Cerebellar nuclear complex (tissue), 1 donor: ENCODE measurements around the gene SHISA3.
"Not testable (repeated sequence)": the region's sequence is repeated elsewhere in the genome, so short reads cannot be mapped to it uniquely, and the experiment has no call there.

ENCODE experiments used
- DNase-seq, 2 experiments: peaks; one replicate each; lab custom pipeline; 2025; lab: John Stamatoyannopoulos, UW

SHISA3 gene

DNA sequence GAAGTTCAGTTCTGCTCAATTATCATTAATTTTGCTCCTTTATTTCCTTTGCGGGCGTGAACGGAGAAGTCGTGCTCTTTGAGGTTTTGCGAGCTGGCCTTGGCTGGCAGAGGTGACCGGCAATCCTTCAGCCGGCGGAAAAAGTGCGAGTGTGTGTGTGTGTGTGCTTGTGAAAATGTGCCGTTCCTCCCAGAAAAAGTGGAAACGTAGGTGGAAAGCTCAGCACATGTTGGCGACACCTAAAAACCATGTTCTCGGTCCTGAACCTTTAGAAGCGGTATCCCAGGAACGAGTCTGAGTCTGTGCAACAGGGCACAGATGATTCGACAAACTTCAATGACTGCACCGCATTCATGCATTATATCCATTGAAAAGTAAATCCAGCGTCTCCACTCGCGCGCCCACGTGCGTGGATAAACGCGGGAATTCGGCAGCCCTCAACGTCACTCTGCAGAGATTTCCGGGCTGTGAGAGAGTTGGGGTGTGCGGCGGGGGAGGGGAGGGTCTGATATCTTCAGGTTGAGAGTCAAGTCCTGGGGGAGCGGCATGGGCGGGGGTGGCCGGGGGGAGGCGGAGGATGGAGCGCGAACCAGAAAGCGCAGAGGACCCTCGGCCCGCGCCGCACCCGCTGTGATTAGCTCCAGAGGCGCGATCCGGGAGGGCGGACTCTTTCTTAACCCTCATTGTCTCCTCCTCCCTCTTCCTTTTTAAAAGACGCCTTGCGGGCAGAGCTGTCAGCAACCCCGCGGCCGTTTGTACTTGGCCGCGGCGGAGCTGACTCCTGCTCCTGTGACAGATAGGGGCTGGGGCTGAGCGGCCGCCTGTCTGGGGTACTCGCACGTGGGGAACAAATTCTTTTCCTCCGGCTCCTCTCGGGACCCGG, at the start of gene SHISA3:
Gene SHISA3 (plus strand): TSS at position 737 of the 883 bp plus-strand sequence. CDS start 569 bp downstream, outside the sequence.
- no peak for DNase-seq

DNA sequence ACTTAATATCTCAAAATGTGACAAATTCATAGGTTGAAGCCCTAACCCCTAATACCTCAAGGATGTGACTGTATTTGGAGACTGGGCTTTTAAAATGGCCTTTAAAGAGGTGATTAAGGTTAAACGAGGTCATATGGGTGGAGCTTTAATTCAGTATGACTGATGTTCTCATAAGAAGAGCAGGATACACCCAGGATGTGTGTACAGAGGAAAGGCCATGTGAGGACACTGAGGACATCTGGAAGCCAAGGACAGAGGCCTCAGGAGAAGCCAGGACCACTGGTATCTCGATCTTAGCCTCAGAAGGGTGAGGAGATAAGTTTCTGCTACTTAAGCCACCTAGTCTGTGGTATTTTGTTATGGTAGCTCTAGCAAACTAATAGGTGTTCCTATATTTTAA, 49.0 kb upstream of the SHISA3 start:
- DNase-seq, result no peak

DNA sequence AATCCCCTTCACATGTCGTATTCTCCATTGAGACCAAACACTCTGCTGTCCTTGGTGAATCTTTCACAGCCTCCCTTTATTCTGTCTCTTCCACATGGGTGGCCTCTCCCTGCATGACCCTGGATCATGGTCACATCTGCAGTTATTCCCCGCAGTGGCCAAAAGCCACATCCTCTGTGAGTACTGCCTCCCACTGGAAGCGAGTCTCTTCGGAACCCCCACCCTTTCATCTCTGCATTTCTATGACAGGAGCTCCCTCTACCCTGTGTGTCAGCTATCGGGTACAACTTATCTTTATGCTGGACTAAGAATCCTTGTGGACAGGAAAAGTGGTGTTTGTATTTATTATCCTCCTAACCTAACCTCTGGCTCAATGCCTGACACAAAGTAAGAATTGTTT, 48.6 kb upstream of the SHISA3 start:
- no peak for DNase-seq

DNA sequence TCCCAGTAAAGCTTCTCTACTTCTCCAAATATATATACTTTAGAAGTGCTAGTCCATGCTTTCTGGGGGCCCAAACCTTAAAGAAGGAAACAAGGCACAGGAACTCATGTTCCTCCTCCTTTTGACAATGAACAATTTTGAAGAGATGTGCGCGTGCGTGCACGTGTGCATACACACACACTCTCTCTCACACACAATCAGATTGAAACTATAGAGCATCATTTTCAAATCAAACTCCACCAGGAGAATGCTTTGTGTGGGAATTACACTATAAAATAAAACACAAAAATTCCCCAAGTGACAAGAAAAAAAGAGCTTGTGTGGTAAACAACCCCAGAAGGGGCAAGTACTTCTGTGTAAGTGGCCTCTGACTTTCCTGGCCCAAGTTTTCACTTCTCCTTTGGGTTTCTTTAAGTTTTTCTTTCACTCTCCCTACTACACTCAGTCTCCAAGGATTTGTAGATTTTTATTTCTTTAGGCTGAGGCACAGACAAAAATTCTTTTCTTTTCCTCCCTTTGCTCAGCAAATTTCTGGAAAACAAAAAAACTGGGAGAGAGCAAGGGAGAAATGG, 46.6 kb upstream of the SHISA3 start:
- no peak for DNase-seq

DNA sequence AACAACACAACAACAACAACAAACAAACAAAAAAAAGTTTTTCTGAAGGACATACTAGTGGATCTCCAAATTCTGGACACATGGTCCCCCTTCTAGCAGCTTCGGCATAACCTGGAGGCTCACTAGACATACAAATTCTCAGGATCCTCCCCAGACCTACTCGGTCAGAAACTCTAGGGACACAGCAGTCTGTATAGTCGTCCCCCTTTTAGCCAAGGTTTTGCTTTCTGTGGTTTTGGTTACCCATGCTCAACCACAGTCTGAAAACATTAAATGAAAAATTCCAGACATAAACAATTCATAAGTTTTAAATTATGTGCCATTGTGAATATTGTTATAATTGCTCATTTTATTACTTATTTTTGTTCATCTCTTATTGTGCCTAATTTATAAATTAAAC, 45.2 kb upstream of the SHISA3 start:
- no peak for DNase-seq

DNA sequence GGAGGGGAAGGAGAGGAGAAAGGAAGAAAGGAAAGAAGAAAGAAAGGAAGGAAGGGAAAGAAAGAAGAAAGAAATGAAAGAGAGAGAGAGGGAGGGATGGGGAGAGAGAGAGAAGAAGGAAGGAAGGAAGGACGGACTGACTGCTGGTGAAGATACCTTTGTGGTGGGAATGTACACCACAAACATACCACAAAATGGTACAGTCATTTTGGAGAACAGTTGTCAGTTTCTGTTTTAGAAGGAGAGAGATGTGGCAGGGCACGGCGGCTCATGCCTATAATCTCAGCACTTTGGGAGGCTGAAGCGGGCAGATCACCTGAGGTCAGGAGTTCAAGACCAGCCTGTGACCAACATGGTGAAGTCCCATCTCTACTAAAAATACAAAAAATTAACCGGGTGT, 40.0 kb upstream of the SHISA3 start:
- no peak for DNase-seq

DNA sequence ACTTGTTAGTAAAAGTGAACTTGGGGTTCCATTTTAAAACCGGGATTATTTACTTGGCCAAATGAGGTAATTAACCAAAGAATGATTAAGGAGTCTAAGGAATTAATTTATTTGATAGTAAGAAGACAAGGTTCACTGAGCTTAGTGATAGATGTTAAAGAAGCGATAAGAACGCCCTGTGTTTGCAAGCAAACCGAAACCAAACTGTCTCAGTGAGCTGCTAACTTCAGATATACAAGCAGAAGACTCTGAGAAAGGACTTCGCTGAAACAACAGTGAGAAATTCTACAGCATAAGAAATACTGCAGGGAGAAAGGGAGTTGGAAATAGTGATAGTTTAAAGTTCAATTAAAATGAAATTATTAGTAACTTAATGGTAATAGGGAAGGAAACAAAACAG, 37.6 kb upstream of the SHISA3 start:
- no peak for DNase-seq

DNA sequence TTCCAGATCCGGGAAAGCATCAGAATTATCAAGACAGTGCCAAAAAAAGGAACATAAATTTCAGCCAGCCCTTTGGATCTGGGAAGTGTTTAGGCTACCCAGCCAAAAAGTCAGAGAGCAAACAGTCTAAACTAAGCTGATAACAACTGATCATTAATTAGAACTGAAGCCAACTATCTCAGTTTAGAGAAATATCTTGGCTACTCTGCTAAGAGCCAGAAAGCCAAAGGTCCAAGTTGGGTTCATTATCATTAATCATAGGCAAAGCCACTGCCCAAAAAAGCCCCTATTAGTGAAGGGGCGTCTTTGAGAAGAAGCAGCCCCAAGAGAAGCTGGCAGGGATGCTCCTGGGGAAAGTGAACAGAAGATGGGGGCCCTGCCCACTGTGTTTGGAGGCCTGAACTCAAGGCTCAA, 37.0 kb upstream of the SHISA3 start:
- no peak for DNase-seq

DNA sequence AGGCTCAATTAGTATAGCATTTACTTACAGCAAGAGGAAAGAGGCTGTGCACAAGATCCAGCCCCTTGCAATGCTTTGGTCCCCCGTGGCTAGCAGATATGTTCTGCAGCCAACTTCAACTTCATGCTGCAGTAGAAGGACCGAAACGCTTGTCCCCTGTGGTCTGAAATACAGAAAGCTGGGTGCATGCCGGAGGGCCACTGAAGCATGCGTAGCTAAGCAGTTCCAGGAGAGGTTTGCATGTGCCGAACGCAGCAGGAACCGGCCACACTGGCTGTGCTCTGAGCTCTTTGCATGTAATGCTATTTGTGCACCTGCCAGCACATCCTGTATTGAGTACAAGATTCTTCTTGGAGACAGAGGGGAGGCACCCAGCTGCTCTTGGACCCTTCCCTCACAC, 35.8 kb upstream of the SHISA3 start:
- DNase-seq, result no peak

DNA sequence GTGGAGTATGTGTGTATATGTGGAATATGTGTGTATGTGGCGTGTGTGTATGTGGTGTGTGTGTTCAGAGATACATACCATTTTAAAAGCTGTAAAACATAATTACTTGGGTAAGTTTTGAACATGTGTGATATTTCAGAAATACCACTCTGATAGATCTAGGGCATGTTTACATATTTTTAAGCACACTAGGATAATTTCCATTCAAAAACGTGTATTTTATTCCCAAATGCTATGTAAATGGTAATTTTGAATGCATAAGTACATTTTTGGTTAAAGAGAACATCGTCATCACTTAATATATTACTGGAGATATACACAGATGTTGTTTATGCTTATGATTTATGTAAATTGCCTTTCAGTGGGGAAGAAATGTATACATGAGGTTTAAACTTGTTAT, 34.7 kb upstream of the SHISA3 start:
- no peak for DNase-seq

DNA sequence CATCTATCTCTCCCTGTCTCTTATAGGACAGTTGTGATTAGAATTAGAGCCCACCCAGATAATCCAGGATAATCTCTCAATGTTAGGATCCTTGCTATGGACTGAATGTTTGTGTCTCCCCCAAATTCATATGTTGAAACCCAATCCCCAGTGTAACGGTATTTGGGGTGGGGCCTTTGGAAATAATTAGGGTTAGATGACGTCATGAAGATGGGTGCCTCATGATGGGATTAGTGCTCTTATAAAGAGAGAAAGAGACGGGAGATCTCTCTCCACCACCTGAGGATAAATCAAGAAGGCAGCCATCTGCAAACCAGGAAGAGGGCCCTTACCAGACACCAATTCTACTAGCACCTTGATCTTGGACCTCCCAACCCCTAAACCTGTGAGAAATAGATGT, 33.7 kb upstream of the SHISA3 start:
- DNase-seq, result no peak

DNA sequence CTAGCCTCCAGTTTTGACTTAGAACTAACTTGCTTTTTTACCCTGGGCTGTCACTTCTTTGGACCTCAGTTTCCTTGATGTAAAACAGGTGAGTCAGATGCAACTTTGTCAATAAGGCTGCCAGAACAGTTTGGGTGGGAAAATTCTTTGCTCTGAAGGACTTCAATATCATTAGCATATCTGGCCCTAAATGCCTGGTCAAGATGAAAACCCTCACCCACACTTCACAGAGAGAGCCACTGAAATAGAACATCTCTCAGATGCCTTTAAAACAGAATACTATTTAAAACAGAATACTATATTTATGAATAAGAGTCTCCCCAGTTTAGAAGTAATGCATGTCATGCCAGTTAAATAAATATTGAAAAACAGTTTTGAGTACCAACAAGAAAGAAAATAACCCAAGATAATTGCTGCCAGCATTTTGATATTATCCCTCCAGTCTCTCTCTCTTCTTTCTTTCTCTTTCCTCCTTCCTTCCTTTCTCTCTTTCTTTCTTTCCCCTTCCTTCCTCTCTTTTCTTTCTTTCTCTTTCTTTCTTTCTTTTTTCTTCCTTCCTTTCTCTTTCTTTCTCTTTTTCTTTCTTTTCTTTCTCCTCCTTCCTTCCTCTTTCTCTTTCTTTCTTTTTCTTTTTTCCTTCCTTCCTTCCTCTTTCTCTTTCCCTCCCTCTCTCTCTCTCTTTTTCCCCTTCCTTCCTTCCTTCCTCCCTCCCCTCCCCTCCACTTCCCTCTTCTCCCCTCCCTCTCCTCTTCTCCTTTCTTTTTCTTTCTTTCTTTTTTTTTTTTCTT, 32.8 kb upstream of the SHISA3 start:
- DNase-seq, result no peak

DNA sequence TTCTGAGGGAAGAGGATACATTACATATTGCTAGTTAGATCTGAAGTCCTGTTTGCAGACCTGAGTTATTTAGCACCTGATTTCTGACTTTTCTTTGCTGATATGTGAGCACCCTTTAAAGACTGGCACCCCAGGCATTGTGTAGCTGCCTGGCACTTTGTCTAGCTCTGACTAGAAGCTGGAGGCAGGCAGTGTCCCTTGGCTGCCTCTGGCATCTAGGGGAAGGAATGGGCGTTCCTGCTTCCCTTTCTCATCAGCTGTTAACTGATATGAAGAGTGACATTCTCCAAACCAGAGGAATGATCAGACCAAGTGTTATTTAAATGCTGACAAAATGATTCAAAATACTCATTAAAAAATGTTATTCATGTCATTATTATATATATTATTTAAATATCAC, 30.3 kb upstream of the SHISA3 start:
- no peak for DNase-seq

DNA sequence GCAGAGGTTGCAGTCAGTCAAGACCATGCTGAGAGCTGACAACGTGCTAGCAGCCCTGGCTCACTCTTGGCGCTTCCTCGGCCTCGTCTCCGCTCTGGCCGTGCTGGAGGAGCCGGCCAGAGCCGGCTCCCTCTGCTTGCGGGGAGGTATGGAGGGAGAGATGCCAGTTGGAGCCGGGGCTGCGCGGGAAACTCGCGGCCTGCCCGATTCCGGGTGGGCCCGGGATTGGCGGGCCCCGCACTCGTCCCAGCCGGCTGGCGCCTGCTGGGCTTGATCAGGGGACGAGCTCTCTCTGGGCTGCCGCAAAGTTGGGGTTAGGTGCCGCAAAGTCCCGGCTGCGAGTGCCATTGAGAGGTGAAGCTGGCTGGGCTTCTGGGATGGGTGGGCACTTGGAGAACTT, 27.8 kb upstream of the SHISA3 start:
- no peak for DNase-seq

DNA sequence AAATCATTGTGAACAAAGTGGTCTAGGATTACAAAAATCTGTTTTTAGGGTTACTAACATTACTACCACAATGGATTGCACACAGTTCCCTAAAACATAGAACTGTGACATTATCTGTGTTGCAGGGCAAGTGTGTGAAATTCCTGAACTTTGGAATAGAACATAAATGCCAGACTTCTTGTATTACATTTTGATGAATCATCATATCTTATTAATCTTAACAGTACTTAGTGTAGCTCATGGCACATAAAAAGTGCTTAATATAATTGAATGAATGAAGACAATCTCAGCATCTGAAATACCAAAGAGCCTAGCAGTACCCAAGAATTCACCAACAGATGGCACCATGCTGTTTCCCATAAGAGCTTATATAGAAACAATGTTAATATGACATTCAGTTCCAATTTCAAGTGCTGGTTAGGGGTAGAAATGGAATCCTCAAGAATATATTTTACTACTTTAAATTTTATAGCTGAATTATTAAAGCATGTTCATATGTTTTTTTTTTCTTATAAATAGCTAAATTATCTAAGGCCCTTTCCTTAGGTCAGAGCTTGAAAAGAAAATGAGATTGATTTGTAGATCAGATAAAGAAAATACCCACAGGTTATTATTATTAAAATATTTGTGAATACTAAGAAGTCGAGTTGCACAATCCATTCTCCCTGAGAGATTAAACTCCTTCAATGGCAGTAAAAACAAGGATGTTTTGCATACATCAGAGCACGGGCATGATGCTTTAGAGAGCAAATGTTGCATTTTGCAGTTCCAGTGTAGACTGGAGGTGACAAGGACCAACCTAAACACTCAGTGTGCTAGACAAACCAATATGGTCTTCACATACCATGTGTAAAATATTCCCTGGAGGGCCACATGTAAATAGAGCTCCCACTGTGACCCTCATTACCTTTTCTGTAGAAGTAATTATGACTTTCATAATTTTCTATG, 25.7 kb upstream of the SHISA3 start:
- DNase-seq, result no peak

DNA sequence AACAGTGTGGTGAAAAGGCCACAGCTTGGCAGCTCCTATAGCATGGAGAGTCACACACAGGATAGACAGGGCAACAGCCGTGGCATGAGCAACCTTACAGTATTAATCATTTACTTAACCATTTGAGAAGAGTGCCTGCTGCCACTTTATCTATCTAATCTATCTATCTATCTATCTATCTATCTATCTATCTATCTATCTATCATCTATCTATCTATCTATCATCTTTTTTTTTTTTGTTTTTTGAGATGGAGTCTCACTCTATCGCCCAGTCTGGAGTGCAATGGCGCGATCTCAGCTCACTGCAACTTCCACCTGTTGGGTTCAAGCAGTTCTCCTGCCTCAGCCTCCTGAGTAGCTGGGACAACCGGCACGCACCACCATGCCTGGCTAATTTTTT, 25.0 kb upstream of the SHISA3 start:
- not testable (repeated sequence) for DNase-seq

DNA sequence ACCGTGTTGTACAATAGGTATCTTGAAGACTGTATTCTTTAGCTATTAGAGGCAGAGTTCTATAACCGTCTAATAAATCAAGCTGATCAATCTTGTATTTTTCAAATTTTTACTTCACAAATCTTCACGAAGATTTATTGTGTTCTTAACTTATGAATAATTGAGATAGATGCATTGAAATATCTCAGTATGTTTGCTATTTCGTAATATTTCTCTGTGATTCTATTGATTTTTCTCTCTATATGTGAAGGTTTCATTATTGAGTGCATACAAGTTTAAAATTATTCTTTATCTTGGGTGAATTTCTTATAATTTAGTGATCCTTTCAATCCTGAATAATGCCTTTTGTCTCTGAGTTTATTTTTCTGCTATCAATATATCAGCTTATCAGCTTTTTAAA, 19.8 kb upstream of the SHISA3 start:
- no peak for DNase-seq

DNA sequence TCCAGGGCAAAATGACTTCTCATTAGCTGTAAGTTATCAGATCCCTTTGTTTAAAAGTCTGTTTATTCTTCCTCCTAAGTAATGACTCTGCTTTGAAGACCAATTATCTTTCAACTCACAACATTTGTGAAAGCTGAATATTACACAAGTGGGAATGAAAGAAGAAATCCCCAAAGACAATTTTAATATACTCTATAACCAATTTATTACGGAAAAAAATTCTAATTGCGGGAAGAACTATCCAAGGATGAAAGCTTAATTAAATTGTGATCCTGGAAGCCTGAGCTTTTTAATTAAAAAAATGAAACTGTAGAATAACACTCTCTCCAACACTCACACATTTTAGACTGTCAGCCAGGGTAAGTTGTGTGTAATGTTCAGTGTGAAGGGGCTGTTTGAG, 15.6 kb upstream of the SHISA3 start:
- no peak for DNase-seq

DNA sequence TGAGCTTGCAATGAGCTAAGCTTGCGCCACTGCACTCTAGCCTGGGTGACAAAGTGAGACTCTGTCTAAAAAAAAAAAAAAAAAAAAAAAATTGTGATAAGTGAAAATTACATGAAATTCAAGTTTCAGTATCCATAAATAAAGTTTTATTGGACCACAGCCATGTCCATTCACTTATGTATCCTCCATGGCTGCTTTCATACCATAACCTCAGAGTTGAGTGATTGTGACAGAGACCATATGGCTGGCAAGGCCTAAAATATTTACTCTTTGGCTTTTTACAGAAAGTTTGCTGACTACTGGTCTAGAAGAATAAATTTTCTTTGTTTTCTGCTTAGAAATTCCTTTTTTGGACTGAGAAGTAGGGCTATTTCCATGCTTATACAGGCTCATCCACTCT, 11.8 kb upstream of the SHISA3 start:
- DNase-seq, result no peak

DNA sequence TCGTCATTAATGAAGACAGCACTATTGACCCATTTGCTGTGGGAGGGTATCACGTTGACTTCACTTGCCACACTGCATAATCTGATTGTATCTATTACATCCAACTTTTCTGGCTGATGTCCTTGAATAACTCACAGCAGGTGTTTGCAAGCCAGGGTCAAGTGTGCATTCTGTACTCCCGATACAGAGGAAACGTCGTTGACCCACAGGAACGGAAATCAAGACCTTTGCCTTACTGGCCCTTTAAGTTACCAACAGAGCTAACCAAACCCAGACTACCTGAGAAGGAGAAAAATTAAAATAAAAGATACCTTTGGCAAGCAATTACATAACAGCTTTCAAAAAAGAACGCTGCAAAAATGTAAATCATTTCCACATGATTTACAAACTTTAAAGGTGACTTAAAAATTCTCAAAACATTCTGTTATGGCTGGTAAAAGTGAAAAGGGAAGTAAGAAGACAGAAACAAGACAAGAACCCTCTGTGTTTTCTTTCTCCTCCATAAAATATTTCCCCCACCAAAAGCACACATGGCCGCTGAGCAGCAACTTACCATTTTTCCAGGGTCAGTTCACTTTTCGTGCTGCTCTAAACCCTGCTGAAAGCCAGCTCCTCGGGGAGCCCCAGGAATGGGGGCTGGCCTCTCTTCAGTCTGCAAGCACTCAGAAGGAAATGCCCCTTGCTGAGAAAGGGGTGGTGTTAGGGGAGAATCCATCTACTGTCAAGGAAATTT, 6.5 kb upstream of the SHISA3 start:
- no peak for DNase-seq

DNA sequence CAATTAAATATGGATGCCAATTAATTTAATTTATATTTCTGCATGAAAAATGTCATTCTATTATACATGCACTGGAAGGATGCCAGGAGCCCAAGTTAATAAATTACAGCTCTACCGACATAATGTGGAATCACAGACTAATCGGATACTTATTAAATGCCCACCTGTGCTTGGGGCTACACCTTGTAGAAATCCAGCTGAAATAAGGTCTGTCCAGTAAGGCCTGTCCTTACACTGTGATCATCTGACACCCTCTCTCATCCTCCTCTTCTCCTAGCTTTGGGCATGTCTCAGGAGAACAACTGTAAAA, 6.0 kb upstream of the SHISA3 start:
- no peak for DNase-seq
